ENCODE data around the gene DRC7. TPM values are rescaled to one million over a fixed set of nuclear protein-coding genes. Genes with fewer than 3 reads are reported as not detected.

The DRC7 gene
- polyA plus RNA-seq, 3 donors from 2014 or later = not detected

- H3K27me3 Mint-ChIP-seq (ENCODE audit: low read depth in 3 of 3) = no peaks in the 10 kb centered on the region
- H3K4me1 Mint-ChIP-seq = peaks cover 14 to 28% of the 10 kb centered on the region in 2 donors
- H3K27ac Mint-ChIP-seq = no peak overlapping the region
- no peaks in the 10 kb centered on the region for H3K9me3 Mint-ChIP-seq
- H3K36me3 Mint-ChIP-seq = peaks cover 0 to 21% (median 4%) of the 10 kb centered on the region in 3 donors
- DNase-seq = no peak
- H3K4me3 Mint-ChIP-seq = no peak overlapping the region
Measured at GRCh38 chr16:57747996-57748395, 53.4 kb downstream of the DRC7 start.

- Mint-ChIP-seq H3K4me3 (no peak overlapping the region), H3K9me3 (no peaks in the 10 kb centered on the region), H3K27me3 (ENCODE audit: low read depth in 3 of 3) (no peaks in the 10 kb centered on the region), H3K36me3 (peaks cover 0 to 21% (median 4%) of the 10 kb centered on the region in 3 donors), H3K27ac (peak overlapping the region in 1 of 6 donors; percentile 53), H3K4me1 (peaks cover 14 to 28% of the 10 kb centered on the region in 2 donors)
- DNase-seq = no peak
Measured at GRCh38 chr16:57748596-57748995, 54.0 kb downstream of the DRC7 start.

- Mint-ChIP-seq H3K4me3 (peak overlapping the region in 1 of 5 donors; percentile 72), H3K36me3 (peaks cover 0 to 21% (median 4%) of the 10 kb centered on the region in 3 donors), H3K27ac (peak overlapping the region in 4 of 6 donors; percentile 30 to 80 (median 72)), H3K9me3 (peaks cover 0 to 1% (median 0%) of the 10 kb centered on the region in 6 donors), H3K4me1 (peaks cover 14 to 28% of the 10 kb centered on the region in 2 donors), H3K27me3 (ENCODE audit: low read depth in 3 of 3) (no peaks in the 10 kb centered on the region)
- no peak for DNase-seq
Measured at GRCh38 chr16:57749101-57749692, 54.6 kb downstream of the DRC7 start.

GRCh38 chr16:57749856-57750452 lies 55.3 kb downstream of the DRC7 start:
- Mint-ChIP-seq H3K36me3 (peaks cover 0 to 21% (median 4%) of the 10 kb centered on the region in 3 donors), H3K27me3 (ENCODE audit: low read depth in 3 of 3) (no peaks in the 10 kb centered on the region), H3K4me1 (peaks cover 14 to 28% of the 10 kb centered on the region in 2 donors), H3K9me3 (peaks cover 0 to 1% (median 0%) of the 10 kb centered on the region in 6 donors), H3K27ac (peak overlapping the region; percentile 22 to 80 (median 71)), H3K4me3 (peak overlapping the region in 3 of 5 donors; percentile 39 to 72 (median 57))
- DNase-seq = peak in 1 of 3 donors; percentile 17

GRCh38 chr16:57750796-57751538 lies 56.4 kb downstream of the DRC7 start:
- H3K27me3 Mint-ChIP-seq (ENCODE audit: low read depth in 3 of 3) = no peaks in the 10 kb centered on the region
- DNase-seq = no peak
- H3K27ac Mint-ChIP-seq = peak overlapping the region in 5 of 6 donors; percentile 2 to 72 (median 60)
- H3K9me3 Mint-ChIP-seq = peaks cover 0 to 1% (median 0%) of the 10 kb centered on the region in 6 donors
- peak overlapping the region in 3 of 5 donors; percentile 31 to 46 (median 39) for H3K4me3 Mint-ChIP-seq
- peaks cover 14 to 25% of the 10 kb centered on the region in 2 donors for H3K4me1 Mint-ChIP-seq
- peaks cover 0 to 15% (median 4%) of the 10 kb centered on the region in 3 donors for H3K36me3 Mint-ChIP-seq

- H3K27me3 Mint-ChIP-seq (ENCODE audit: low read depth in 3 of 3) = no peaks in the 10 kb centered on the region
- peaks cover 0 to 15% (median 4%) of the 10 kb centered on the region in 3 donors for H3K36me3 Mint-ChIP-seq
- H3K4me1 Mint-ChIP-seq = peaks cover 14 to 22% of the 10 kb centered on the region in 2 donors
- no peak for DNase-seq
- H3K9me3 Mint-ChIP-seq = peaks cover 0 to 1% (median 0%) of the 10 kb centered on the region in 6 donors
- H3K4me3 Mint-ChIP-seq = no peak overlapping the region
- peak overlapping the region in 1 of 6 donors; percentile 69 for H3K27ac Mint-ChIP-seq
Measured at GRCh38 chr16:57751539-57752202, 57.1 kb downstream of the DRC7 start.

- H3K9me3 Mint-ChIP-seq = peaks cover 0 to 1% (median 0%) of the 10 kb centered on the region in 6 donors
- peaks cover 17 to 22% of the 10 kb centered on the region in 2 donors for H3K4me1 Mint-ChIP-seq
- DNase-seq = no peak
- no peaks in the 10 kb centered on the region for H3K27me3 Mint-ChIP-seq (ENCODE audit: low read depth in 3 of 3)
- no peak overlapping the region for H3K4me3 Mint-ChIP-seq
- H3K36me3 Mint-ChIP-seq = peaks cover 0 to 15% (median 4%) of the 10 kb centered on the region in 3 donors
- peak overlapping the region in 1 of 6 donors; percentile 69 for H3K27ac Mint-ChIP-seq
Measured at GRCh38 chr16:57752203-57752580, 57.6 kb downstream of the DRC7 start.

GRCh38 chr16:57752581-57753447 lies 58.2 kb downstream of the DRC7 start:
- Mint-ChIP-seq H3K27me3 (ENCODE audit: low read depth in 3 of 3) (no peaks in the 10 kb centered on the region), H3K27ac (peak overlapping the region in 1 of 6 donors; percentile 58), H3K9me3 (peaks cover 0 to 1% (median 0%) of the 10 kb centered on the region in 6 donors), H3K36me3 (peaks cover 0 to 15% (median 4%) of the 10 kb centered on the region in 3 donors), H3K4me3 (no peak overlapping the region), H3K4me1 (peaks cover 21 to 22% of the 10 kb centered on the region in 2 donors)
- DNase-seq = no peak

- Mint-ChIP-seq H3K9me3 (peaks cover 0 to 1% (median 0%) of the 10 kb centered on the region in 6 donors), H3K4me3 (no peak overlapping the region), H3K36me3 (peaks cover 0 to 15% (median 4%) of the 10 kb centered on the region in 3 donors), H3K27ac (peak overlapping the region in 2 of 6 donors; percentile 21 to 58), H3K4me1 (peaks cover 22 to 25% of the 10 kb centered on the region in 2 donors), H3K27me3 (ENCODE audit: low read depth in 3 of 3) (no peaks in the 10 kb centered on the region)
- DNase-seq = no peak
Measured at GRCh38 chr16:57753448-57754353, 59.1 kb downstream of the DRC7 start.

GRCh38 chr16:57754354-57755060 lies 59.9 kb downstream of the DRC7 start:
- peaks cover 19 to 28% of the 10 kb centered on the region in 2 donors for H3K4me1 Mint-ChIP-seq
- DNase-seq = no peak
- peak overlapping the region in 1 of 6 donors; percentile 21 for H3K27ac Mint-ChIP-seq

GRCh38 chr16:57755061-57755684 lies 60.6 kb downstream of the DRC7 start:
- no peak overlapping the region for H3K27ac Mint-ChIP-seq
- H3K4me3 Mint-ChIP-seq = no peak overlapping the region
- no peaks in the 10 kb centered on the region for H3K27me3 Mint-ChIP-seq (ENCODE audit: low read depth in 3 of 3)
- peaks cover 18 to 22% of the 10 kb centered on the region in 2 donors for H3K4me1 Mint-ChIP-seq
- no peak for DNase-seq
- peaks cover 0 to 1% (median 0%) of the 10 kb centered on the region in 6 donors for H3K9me3 Mint-ChIP-seq
- peaks cover 0 to 10% (median 4%) of the 10 kb centered on the region in 3 donors for H3K36me3 Mint-ChIP-seq

More at GRCh38 chr16:57754354-57755060, 59.9 kb downstream of the DRC7 start:
- H3K4me3 Mint-ChIP-seq = no peak overlapping the region
- H3K27me3 Mint-ChIP-seq (ENCODE audit: low read depth in 3 of 3) = no peaks in the 10 kb centered on the region
- peaks cover 0 to 10% (median 4%) of the 10 kb centered on the region in 3 donors for H3K36me3 Mint-ChIP-seq
- peaks cover 0 to 1% (median 0%) of the 10 kb centered on the region in 6 donors for H3K9me3 Mint-ChIP-seq
